SK-N-SH (cell line): ENCODE results near the gene HIVEP2. TPM values are rescaled to one million over a fixed set of nuclear protein-coding genes. Genes with fewer than 3 reads are reported as not detected.

Source experiments
- CTCF ChIA-PET: fragments of 300-600, 350-600 bp; formaldehyde crosslinking; extraction: SDS; loops from one replicate; lab custom pipeline; 2021; lab: Yijun Ruan, JAX
- POLR2A ChIA-PET: fragments of 350-600 bp; sonication (Branson Sonifier 250); formaldehyde crosslinking; extraction: SDS; loops from one replicate; lab custom pipeline; 2020; ENCODE audit warnings: antibody characterized with exemption, inconsistent platforms; lab: Yijun Ruan, JAX
- DNase-seq: peaks from one replicate; pipeline ENCODE4 v3.0.0; 2012
- H2AFZ ChIP-seq: fragments of 200-600 bp; sonication (generic); 2 replicates; pipeline ENCODE4 v1.8.1; 2016; ENCODE audit warnings: antibody characterized with exemption, mild to moderate bottlenecking, low read depth
- H3F3A ChIP-seq: fragments of 200-600 bp; sonication (generic); replicated peaks from 2 replicates; pipeline ENCODE3; 2016; ENCODE audit warnings: antibody characterized with exemption, mild to moderate bottlenecking; ENCODE audit not compliant: insufficient read depth
- H3K27ac ChIP-seq, 2 experiments: fragments of 200-500 bp in 1 of 2; fragments of 200-600 bp in 1 of 2; sonication (Bioruptor generic) in 1 of 2; sonication (generic), shearing (Covaris generic) in 1 of 2; 2 replicates each; pipeline versions ENCODE4 v1.5.1 to v1.6.1; 2014 to 2016; ENCODE audit warnings: low read depth in 2 of 2, inconsistent platforms in 1 of 2, low read length in 1 of 2, mild to moderate bottlenecking in 1 of 2, mixed read lengths in 1 of 2
- H3K27me3 ChIP-seq: fragments of 200-600 bp; sonication (generic), shearing (Covaris generic); 2 replicates; pipeline ENCODE4 v1.6.1; 2016; ENCODE audit warnings: mixed run types; ENCODE audit not compliant: insufficient read depth
- H3K36me3 ChIP-seq, 2 experiments: fragments of 200-500 bp in 1 of 2; fragments of 200-600 bp in 1 of 2; sonication (Bioruptor generic) in 1 of 2; sonication (generic) in 1 of 2; replicated peaks in 1 of 2; 2 replicates each; pipeline versions ENCODE3 to v1.5.1; 2014 to 2016; ENCODE audit warnings: low read length in 1 of 2, mild to moderate bottlenecking in 1 of 2; ENCODE audit not compliant: insufficient read depth in 2 of 2, control insufficient read depth in 1 of 2
- H3K4me1 ChIP-seq, 2 experiments: fragments of 200-500 bp in 1 of 2; fragments of 200-600 bp in 1 of 2; sonication (Bioruptor generic) in 1 of 2; sonication (generic), shearing (Covaris generic) in 1 of 2; 2 replicates each; pipeline versions ENCODE4 v1.5.1 to v1.6.1; 2014 to 2016; ENCODE audit warnings: low read depth in 1 of 2, low read length in 1 of 2, mixed run types in 1 of 2; ENCODE audit not compliant: insufficient read depth in 2 of 2, control insufficient read depth in 1 of 2
- H3K4me2 ChIP-seq: fragments of 200-600 bp; sonication (generic), shearing (Covaris generic); 2 replicates; pipeline ENCODE4 v1.6.1; 2017; ENCODE audit warnings: mixed run types
- H3K4me3 ChIP-seq, 2 experiments: fragments of 200-500 bp in 1 of 2; fragments of 200-600 bp in 1 of 2; sonication (Bioruptor generic) in 1 of 2; sonication (generic), shearing (Covaris generic) in 1 of 2; 2 replicates each; pipeline versions ENCODE4 v1.5.1 to v1.8.1; 2014 to 2016; ENCODE audit warnings: low read depth in 2 of 2, inconsistent platforms in 1 of 2, low read length in 1 of 2, mild to moderate bottlenecking in 1 of 2, mixed read lengths in 1 of 2, moderate library complexity in 1 of 2
- H3K79me2 ChIP-seq: fragments of 200-600 bp; sonication (generic); 2 replicates; pipeline ENCODE4 v1.8.1; 2017; ENCODE audit warnings: mild to moderate bottlenecking; ENCODE audit not compliant: insufficient read depth
- H3K9ac ChIP-seq: fragments of 200-600 bp; sonication (generic); 2 replicates; pipeline ENCODE4 v1.6.1; 2017; ENCODE audit warnings: mixed run types
- H3K9me2 ChIP-seq: fragments of 200-600 bp; sonication (generic); 2 replicates; pipeline ENCODE4 v1.6.1; 2017; ENCODE audit warnings: mixed run types
- H3K9me3 ChIP-seq: fragments of 200-600 bp; sonication (generic); 2 replicates; pipeline ENCODE4 v1.6.1; 2017; ENCODE audit warnings: mixed run types, mild to moderate bottlenecking, moderate library complexity
- H4K20me1 ChIP-seq: fragments of 200-600 bp; sonication (generic); 2 replicates; pipeline ENCODE4 v1.6.1; 2017; ENCODE audit warnings: mild to moderate bottlenecking, mixed run types; ENCODE audit not compliant: insufficient read depth
- CHD2 ChIP-seq: fragments of 150-350 bp; IDR thresholded peaks from 2 replicates; pipeline ENCODE4 v1.6.1; 2018; ENCODE audit warnings: low read length; ENCODE audit not compliant: partially characterized antibody
- EP300 ChIP-seq, 2 experiments: IDR thresholded peaks; 2 replicates each; pipeline versions ENCODE4 v1.4.0 to v1.6.1; 2012; ENCODE audit warnings: borderline replicate concordance in 1 of 2, low read depth in 1 of 2, low read length in 1 of 2
- GABPA ChIP-seq: IDR thresholded peaks from 2 replicates; pipeline ENCODE4 v1.4.0; 2012; ENCODE audit warnings: low read depth, mild to moderate bottlenecking
- JUND ChIP-seq: IDR thresholded peaks from 2 replicates; pipeline ENCODE4 v1.4.0; 2012
- MXI1 ChIP-seq: IDR thresholded peaks from 2 replicates; pipeline ENCODE4 v1.6.1; 2012; ENCODE audit warnings: mild to moderate bottlenecking, low read depth, low read length, improper control_type of control experiment
- RCOR1 ChIP-seq: fragments of 150-350 bp; IDR thresholded peaks from 2 replicates; pipeline ENCODE4 v1.6.1; 2017; ENCODE audit warnings: antibody characterized with exemption, low read length
- RXRA ChIP-seq: IDR thresholded peaks from 2 replicates; pipeline ENCODE4 v1.4.0; 2012; ENCODE audit warnings: low read depth, mild to moderate bottlenecking, borderline replicate concordance
- SIN3A ChIP-seq: IDR thresholded peaks from 2 replicates; pipeline ENCODE4 v1.6.1; 2012; ENCODE audit warnings: low read depth, mild to moderate bottlenecking, low read length, moderate library complexity, borderline replicate concordance
- SMC3 ChIP-seq: IDR thresholded peaks from 2 replicates; pipeline ENCODE4 v1.6.1; 2012; ENCODE audit warnings: low read depth, low read length, improper control_type of control experiment
- TAF1 ChIP-seq: IDR thresholded peaks from 2 replicates; pipeline ENCODE4 v1.6.1; 2012; ENCODE audit warnings: low read depth, mild to moderate bottlenecking, low read length, moderate library complexity, borderline replicate concordance
- TCF12 ChIP-seq: IDR thresholded peaks from 2 replicates; pipeline ENCODE4 v1.4.0; 2012
- TEAD4 ChIP-seq: IDR thresholded peaks from 2 replicates; pipeline ENCODE4 v1.4.0; 2012; ENCODE audit warnings: mild to moderate bottlenecking, borderline replicate concordance; ENCODE audit not compliant: insufficient read depth
- WGBS: methylation state at CpG from one replicate; pipeline ENCODE4 v1.1.6; 2017; ENCODE audit warnings: low lambda C conversion rate; 5-methylcytosine and 5-hydroxymethylcytosine counted together
- polyA plus RNA-seq, 3 experiments: library from polyadenylated mRNA; depleted of rRNA; stranded (reverse); fragments of >200 nt; gene quantifications; 2 replicates each; pipeline ENCODE4 v1.2.3, GENCODE V29; 2012
- TF ChIP-seq, protein P1 (sequence below): fragments of 200-600 bp; sonication (generic); IDR thresholded peaks from 2 replicates; pipeline ENCODE4 v1.6.1; 2017; ENCODE audit warnings: antibody characterized with exemption, mild to moderate bottlenecking, moderate library complexity
- TF ChIP-seq, protein P2 (sequence below): fragments of 150-350 bp; IDR thresholded peaks from 2 replicates; pipeline ENCODE4 v1.6.1; 2017; ENCODE audit warnings: antibody characterized with exemption, low read length, low read depth, borderline replicate concordance

The HIVEP2 gene
- polyA plus RNA-seq, 1 of the 3 experiments (the other 2 are of a cell fraction), result 2.5 TPM

DNA sequence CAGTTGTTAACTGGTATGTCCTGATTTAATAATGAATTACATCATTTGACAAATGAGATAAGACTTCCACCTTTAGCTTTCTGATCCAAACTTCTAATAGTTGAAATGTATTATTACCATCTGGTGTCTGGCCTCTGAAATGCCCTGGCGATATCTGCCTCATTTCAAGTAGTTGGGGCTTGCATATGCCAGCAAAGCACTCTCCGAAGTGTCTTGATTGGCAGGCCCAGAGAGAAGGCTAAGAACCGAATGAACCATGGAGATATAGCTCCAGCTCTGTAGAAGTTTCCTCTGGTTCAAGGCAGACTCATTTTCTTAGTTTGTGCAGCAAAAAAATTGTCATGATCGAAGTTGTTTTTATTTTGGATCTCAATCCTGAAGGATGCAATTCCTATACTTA is 13.4 kb upstream of the HIVEP2 start:
- Histone ChIP-seq H2AFZ (no peak overlapping the region), H3K9ac (no peak overlapping the region), H3K4me1 (peaks cover 0 to 4% of the 10 kb centered on the region in 2 experiments; a peak in 2 of 4 replicates), H3K27ac (no peak overlapping the region; a peak in 1 of 4 replicates), H4K20me1 (no peaks in the 10 kb centered on the region), H3K36me3 (no peaks in the 10 kb centered on the region), H3K79me2 (no peaks in the 10 kb centered on the region), H3K4me2 (no peak overlapping the region), H3K9me2 (no peaks in the 10 kb centered on the region), H3K9me3 (no peaks in the 10 kb centered on the region), H3F3A (peaks cover 14% of the 10 kb centered on the region), H3K27me3 (no peaks in the 10 kb centered on the region), H3K4me3 (no peak overlapping the region)
- ChIA-PET CTCF (interaction anchor here (0.8 kb wide), 1 partner anchor 95 kb away, joined by 3 read pairs; no protein-coding TSS in a partner anchor), POLR2A (interaction anchor here (0.6 kb wide), 1 partner anchor 467 kb away, joined by 3 read pairs; no protein-coding TSS in a partner anchor)
- no peak for DNase-seq
- no peak for TF ChIP-seq TAF1
- TF ChIP-seq, protein P1, sequence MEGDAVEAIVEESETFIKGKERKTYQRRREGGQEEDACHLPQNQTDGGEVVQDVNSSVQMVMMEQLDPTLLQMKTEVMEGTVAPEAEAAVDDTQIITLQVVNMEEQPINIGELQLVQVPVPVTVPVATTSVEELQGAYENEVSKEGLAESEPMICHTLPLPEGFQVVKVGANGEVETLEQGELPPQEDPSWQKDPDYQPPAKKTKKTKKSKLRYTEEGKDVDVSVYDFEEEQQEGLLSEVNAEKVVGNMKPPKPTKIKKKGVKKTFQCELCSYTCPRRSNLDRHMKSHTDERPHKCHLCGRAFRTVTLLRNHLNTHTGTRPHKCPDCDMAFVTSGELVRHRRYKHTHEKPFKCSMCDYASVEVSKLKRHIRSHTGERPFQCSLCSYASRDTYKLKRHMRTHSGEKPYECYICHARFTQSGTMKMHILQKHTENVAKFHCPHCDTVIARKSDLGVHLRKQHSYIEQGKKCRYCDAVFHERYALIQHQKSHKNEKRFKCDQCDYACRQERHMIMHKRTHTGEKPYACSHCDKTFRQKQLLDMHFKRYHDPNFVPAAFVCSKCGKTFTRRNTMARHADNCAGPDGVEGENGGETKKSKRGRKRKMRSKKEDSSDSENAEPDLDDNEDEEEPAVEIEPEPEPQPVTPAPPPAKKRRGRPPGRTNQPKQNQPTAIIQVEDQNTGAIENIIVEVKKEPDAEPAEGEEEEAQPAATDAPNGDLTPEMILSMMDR, result no peak
- TF ChIP-seq RCOR1, result no peak
- no peak for TF ChIP-seq CHD2
- TF ChIP-seq GABPA, result no peak
- no peak for TF ChIP-seq SMC3
- WGBS, result 80% methylated on average over 4 of the region's 4 CpGs

DNA sequence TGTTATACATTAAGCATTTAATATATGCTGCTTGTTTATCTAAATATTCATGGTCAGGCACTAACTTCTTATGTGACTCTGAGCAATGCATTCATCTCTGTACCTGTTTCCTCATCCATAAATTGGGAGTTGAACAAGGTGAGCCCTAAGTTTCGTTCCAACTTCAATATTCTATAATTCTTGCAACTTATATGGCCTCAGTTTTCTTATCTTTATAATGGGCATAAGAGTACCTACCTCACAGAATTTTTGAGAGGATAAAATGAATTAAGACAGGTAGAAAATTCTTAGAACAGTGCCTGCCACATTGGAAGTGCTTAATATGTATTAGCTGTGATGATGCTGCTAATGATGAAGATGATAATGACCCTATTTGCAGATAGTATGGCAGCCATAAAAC is 11.8 kb upstream of the HIVEP2 start:
- no peak overlapping the region for H3K4me3 ChIP-seq
- no peak overlapping the region for H3K9ac ChIP-seq
- no peaks in the 10 kb centered on the region for H4K20me1 ChIP-seq
- peaks cover 0 to 4% of the 10 kb centered on the region in 2 experiments; a peak in 2 of 4 replicates for H3K4me1 ChIP-seq
- no peaks in the 10 kb centered on the region for H3K79me2 ChIP-seq
- H3K4me2 ChIP-seq, result no peak overlapping the region
- ChIA-PET POLR2A (no interaction called here), CTCF (interaction anchor here (0.9 kb wide), 1 partner anchor 10 kb away, joined by 4 read pairs; no protein-coding TSS in a partner anchor)
- H3K9me2 ChIP-seq, result no peaks in the 10 kb centered on the region
- H3K27ac ChIP-seq, result no peak overlapping the region
- DNase-seq, result no peak
- WGBS, result 73% methylated on average over 1 of the region's 1 CpG
- H3K27me3 ChIP-seq, result no peaks in the 10 kb centered on the region
- H2AFZ ChIP-seq, result no peak overlapping the region
- no peaks in the 10 kb centered on the region for H3K9me3 ChIP-seq
- peaks cover 14% of the 10 kb centered on the region for H3F3A ChIP-seq
- H3K36me3 ChIP-seq, result no peaks in the 10 kb centered on the region
- TF ChIP-seq TCF12, result no peak
- no peak for TF ChIP-seq RXRA
- no peak for TF ChIP-seq SIN3A
- TF ChIP-seq JUND, result no peak
- TF ChIP-seq EP300 (IDR thresholded peaks at IDR 0.05; ENCODE audit: borderline replicate concordance in 1 of 2, low read depth in 1 of 2, low read length in 1 of 2), result no peak
- no peak for TF ChIP-seq TAF1
- TF ChIP-seq MXI1, result no peak
- TF ChIP-seq GABPA, result no peak
- TF ChIP-seq, protein P2, sequence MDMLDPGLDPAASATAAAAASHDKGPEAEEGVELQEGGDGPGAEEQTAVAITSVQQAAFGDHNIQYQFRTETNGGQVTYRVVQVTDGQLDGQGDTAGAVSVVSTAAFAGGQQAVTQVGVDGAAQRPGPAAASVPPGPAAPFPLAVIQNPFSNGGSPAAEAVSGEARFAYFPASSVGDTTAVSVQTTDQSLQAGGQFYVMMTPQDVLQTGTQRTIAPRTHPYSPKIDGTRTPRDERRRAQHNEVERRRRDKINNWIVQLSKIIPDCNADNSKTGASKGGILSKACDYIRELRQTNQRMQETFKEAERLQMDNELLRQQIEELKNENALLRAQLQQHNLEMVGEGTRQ, result no peak
- TF ChIP-seq TEAD4, result no peak
